DMS153 treated with DMSO at 0.1 percent for 48 hours (cell line): ENCODE data around the gene DHTKD1.

ENCODE experiments used
- DNase-seq: peaks from one replicate; lab custom pipeline; 2025; ENCODE audit not compliant: unreplicated experiment; lab: John Stamatoyannopoulos, UW

The DHTKD1 gene

GRCh38 chr10:12068449-12069269 lies at the start of gene DHTKD1:
Gene DHTKD1, plus strand, starts transcription at chr10:12068954. Its CDS starts 80 bp downstream, at chr10:12069034.
- DNase-seq = peak; percentile 57

GRCh38 chr10:12019283-12019971 lies 49.3 kb upstream of the DHTKD1 start:
- DNase-seq = no peak

- DNase-seq = no peak
Observed at GRCh38 chr10:12020574-12020973, 48.2 kb upstream of the DHTKD1 start.

- no peak for DNase-seq
Observed at GRCh38 chr10:12022580-12023257, 46.0 kb upstream of the DHTKD1 start.

GRCh38 chr10:12025591-12025990 lies 43.2 kb upstream of the DHTKD1 start:
- no peak for DNase-seq

- DNase-seq = no peak
Observed at GRCh38 chr10:12027539-12027938, 41.2 kb upstream of the DHTKD1 start.

GRCh38 chr10:12031404-12031803 lies 37.4 kb upstream of the DHTKD1 start:
- no peak for DNase-seq

- no peak for DNase-seq
Observed at GRCh38 chr10:12036073-12036655, 32.6 kb upstream of the DHTKD1 start.

DNA sequence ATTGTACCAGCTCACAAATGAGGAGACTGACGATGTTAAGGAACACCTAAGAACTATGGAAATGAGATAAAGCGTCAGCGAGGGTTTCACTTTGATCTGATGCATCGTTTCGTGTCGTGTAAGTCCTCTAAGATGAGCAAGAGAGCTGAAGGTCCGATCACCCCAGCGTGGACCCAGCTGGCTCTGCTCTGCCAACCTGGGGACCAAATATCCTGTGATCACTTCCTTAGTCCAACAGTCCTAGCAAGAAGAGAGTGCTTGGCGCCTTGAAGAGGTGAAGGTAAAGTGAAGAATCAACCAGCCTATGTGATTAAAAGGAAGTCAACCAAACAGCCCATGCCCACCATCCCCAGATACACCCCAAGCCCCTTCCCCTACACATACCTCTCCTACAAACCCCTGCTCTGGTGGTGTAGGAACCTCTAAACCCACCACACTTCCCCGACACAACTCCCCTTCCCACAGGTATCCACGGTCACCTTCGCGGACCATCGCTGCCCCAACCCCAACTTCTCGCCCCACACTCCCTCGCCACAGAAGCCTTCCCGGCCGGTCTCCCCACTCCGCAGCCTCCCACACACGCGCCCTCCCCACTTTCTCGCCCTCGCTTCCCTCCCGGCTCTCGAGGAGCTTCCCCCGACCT lies 26.9 kb upstream of the DHTKD1 start:
- DNase-seq = no peak

- DNase-seq = no peak
Observed at GRCh38 chr10:12042409-12042796, 26.4 kb upstream of the DHTKD1 start.

DNA sequence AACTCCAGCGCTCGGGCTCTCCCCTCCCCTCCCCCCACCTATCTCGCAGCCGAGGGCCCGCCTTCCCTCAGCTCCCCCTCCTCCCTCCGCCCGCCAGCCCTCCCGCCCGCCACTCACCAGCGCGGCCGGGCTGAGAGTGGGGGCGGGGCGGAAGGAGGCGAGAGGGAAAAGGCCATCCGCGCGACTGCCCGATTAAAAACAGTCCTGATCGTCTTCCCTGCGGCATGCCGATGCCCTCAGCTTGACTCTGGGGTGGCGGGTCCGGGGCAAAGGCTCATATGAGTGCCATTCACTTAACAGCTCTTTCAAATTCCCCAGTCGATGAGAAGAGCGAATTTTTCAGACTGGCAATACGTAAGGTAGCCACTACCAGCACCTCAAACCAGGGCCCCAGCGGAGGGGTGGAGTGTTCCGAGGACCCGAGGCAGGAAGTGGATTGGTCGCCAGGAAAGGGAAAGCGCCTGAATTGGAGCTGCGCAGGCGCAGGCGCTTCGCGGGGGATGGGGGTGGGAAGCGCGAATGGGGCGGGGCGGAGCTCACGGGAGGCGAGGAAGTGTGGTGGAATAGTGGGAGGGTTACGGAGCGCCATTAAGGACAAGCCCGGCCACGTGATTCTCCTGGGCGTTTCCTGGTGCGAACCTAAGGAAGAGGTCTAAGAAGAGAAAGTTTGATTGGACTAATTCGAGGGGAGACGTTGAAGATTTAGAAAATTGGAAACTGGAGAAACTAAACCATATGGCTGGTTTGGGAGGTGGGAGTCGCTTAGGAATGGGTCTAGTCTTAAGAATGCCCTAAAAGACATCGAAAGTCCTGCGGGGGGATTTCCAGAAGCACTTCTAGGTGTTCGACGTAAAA lies 25.7 kb upstream of the DHTKD1 start, which contains the start of gene UPF2:
TSS of gene UPF2 (minus strand) at position 13 of the 855 bp plus-strand sequence. CDS start 7,386 bp downstream, outside the sequence.
- peak; percentile 81 for DNase-seq

GRCh38 chr10:12045596-12045995 lies 23.2 kb upstream of the DHTKD1 start:
- no peak for DNase-seq

GRCh38 chr10:12048547-12048946 lies 20.2 kb upstream of the DHTKD1 start:
- no peak for DNase-seq

DNA sequence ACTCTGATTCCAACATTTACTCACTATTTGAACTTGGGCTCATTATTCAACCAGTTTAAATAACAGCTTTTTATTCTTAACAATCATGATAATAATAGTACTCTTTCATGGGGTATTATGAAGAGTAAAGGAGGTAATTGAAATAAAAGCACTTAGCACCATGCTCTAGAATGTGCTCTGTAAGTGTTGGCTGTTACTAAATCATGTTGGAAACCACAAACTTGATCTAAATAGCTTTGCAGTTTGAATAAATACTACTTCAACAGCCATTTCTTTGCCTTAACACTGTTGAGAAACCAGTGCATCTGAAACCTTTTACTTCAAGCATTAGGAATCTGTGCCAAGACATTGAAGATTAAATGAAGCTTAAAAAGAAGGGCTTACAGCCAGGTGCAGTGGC lies 18.2 kb upstream of the DHTKD1 start:
- no peak for DNase-seq

- no peak for DNase-seq
Observed at GRCh38 chr10:12051241-12051640, 17.5 kb upstream of the DHTKD1 start.

DNA sequence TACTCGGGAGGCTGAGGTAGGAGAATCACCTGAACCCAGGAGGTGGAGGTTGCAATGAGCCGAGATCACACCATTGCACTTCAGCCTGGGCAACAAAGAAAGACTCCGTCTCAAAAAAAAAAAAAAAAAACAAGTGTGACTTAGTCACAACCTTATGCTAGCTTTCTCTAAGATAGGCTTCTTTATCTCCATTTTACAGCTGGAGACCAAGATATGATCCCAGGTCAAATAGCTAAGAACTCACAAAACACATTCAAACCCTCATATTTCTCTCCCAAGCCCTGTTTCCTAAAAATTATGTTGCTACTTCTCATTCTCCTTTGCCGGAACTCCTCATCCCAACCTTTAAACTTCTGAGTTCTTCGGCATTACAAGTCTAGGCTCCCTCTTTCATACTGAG lies 13.0 kb upstream of the DHTKD1 start:
- no peak for DNase-seq

DNA sequence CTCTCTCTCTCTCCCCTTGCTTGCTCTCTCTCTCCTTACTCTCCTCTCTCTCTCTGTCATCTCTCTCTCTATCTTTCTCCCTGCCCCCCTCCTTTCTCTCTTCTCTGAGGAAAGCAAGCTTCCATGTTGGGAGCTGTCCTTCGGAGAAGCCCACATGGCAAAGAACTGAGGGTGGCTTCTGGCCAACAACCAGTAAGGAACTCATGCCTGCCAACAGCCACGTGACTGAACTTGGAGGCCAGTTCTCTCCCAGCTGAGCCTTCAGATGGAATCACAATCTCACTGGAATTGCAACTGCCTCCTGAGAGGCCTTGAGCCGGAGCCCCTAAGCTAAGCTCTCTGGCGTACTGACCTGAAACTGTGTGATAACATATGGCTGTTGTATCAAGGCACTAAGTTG lies 12.0 kb upstream of the DHTKD1 start:
- no peak for DNase-seq

GRCh38 chr10:12061124-12061523 lies 7.6 kb upstream of the DHTKD1 start:
- DNase-seq = no peak

DNA sequence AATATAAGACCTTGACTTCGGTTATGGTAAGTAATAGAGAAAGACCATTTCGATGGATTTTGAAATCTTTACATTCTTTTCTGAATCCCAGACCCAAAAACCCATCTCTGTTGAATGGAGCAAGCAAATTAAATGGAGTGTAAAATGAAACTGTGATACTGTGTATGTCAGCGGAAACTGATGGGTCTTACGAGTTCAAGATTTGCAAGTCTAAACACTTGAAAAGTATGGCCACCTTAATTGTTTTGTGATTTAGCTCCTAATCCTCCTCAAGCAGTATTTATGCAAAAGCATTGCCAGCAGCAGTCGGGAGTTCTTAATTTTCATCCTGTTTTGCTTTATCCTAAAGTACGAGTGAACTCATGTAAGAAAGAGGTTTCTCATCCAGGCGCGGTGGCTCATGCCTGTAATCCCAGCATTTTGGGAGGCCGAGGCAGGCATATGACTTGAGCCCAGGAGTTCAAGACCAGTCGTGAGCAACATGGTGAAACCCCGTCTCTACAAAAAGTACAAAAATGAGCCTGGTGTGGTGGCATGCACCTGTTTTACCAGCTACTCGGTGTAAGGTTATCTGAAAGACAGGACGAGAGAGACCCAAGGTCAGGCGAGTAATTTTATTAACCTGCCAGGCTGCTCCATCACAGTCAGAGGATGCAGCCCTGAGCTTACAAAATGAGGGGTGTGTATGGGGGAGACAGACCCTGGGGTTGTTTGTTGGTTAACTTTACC lies 5.8 kb upstream of the DHTKD1 start:
- DNase-seq = no peak
